Lung (tissue), 12 donors: ENCODE data around the gene BCL2L11. TPM values are rescaled to one million over a fixed set of nuclear protein-coding genes. Genes with fewer than 3 reads are reported as not detected.

ENCODE experiments used
- ATAC-seq: fragments of 200-7000 bp; cut with Tn5 transposase; one replicate; pipeline ENCODE4 v1.9.1; 2020; ENCODE audit warnings: moderate number of reproducible peaks; ENCODE audit not compliant: insufficient read depth, low FRiP score
- DNase-seq, 3 donors: peaks; one replicate each; pipeline ENCODE4 v3.0.0-alpha.2; 2013 to 2017
- H3K27ac ChIP-seq, 2 donors: one replicate each; pipeline ENCODE4 v1.5.1; 2013; ENCODE audit warnings: mild to moderate bottlenecking in 2 of 2, moderate library complexity in 2 of 2, control low read depth in 1 of 2, inconsistent platforms in 1 of 2, low read depth in 1 of 2, low read length in 1 of 2
- H3K27me3 ChIP-seq, 3 donors: one replicate each; pipeline ENCODE4 v1.5.1; 2013; ENCODE audit warnings: low read length in 2 of 3; ENCODE audit not compliant: control insufficient read depth in 3 of 3, insufficient read depth in 3 of 3
- H3K36me3 ChIP-seq, 4 donors: one replicate each; pipeline ENCODE4 v1.5.1; 2013; ENCODE audit warnings: low read length in 4 of 4, mild to moderate bottlenecking in 1 of 4, moderate library complexity in 1 of 4; ENCODE audit not compliant: control insufficient read depth in 4 of 4, insufficient read depth in 4 of 4
- H3K4me1 ChIP-seq, 5 donors: one replicate each; pipeline ENCODE4 v1.5.1; 2013; ENCODE audit warnings: low read length in 5 of 5, mild to moderate bottlenecking in 2 of 5, moderate library complexity in 1 of 5; ENCODE audit not compliant: control insufficient read depth in 5 of 5, insufficient read depth in 5 of 5
- H3K4me3 ChIP-seq: one replicate; pipeline ENCODE4 v1.5.1; 2013; ENCODE audit warnings: mild to moderate bottlenecking, control low read depth, moderate library complexity
- H3K9ac ChIP-seq, 2 donors: one replicate each; pipeline ENCODE4 v1.5.1; 2013; ENCODE audit warnings: low read length in 2 of 2, control low read depth in 1 of 2; ENCODE audit not compliant: insufficient read depth in 1 of 2
- H3K9me3 ChIP-seq, 4 donors: one replicate each; pipeline ENCODE4 v1.5.1; 2013; ENCODE audit warnings: low read length in 3 of 4, mild to moderate bottlenecking in 1 of 4, moderate library complexity in 1 of 4; ENCODE audit not compliant: control insufficient read depth in 4 of 4, insufficient read depth in 3 of 4
- WGBS, 2 donors: extraction: QIAGEN DNeasy Blood & Tissue Kit; methylation state at CpG; one replicate each; pipeline ENCODE4 v1.1.7; 2013; 5-methylcytosine and 5-hydroxymethylcytosine counted together
- polyA plus RNA-seq, 2 donors: library from polyadenylated mRNA; stranded (reverse); fragments of 200-250 nt; gene quantifications; one replicate each; pipeline ENCODE4 v1.2.1, GENCODE V29; 2013
- total RNA-seq, 2 donors: library from RNA; depleted of rRNA in 1 of 2; stranded (reverse); fragments of >200 nt in 1 of 2; gene quantifications; one replicate each; pipeline ENCODE4 v1.2.1, GENCODE V29; 2014 to 2021
- TF ChIP-seq, protein P1 (sequence below): IDR thresholded peaks from 2 replicates; pipeline ENCODE4 v1.5.1; 2012; ENCODE audit warnings: mild to moderate bottlenecking; ENCODE audit errors: control extremely low read depth, extremely low read depth
- donor health status: control.
- donor health status: control.
- donor health status: Bipolar disorder and iron deficiency.
- donor health status: healthy.
- donor health status: DM: yes; HTN: yes; CAD: no.

The BCL2L11 gene
- total and polyA plus RNA-seq, 4 donors, result 3.8 to 24.2 (median 12.6) TPM

DNA sequence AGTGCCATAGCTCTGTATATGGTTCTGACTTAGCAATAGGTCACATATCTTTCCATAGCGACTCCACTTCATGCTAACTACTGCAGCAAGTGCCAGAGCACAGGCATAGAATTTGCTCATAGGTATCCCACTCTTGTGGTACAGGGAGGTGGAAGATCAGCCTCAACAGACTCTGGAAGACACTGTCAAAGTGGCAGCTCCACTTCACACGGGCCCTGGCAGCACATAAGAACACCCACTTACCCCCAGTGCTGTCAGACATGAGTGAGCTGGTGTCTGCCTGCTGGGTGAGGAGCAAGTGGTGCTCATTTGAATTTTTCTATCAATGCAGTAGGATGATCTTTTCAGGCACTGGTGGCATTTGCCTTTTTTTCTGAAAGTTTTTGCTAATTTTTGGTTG, 48.6 kb downstream of the BCL2L11 start:
- ATAC-seq (no peak), DNase-seq (no peak)
- WGBS, 2 donors, result 76 to 82% methylated on average over 2 of the region's 2 CpGs
- Histone ChIP-seq H3K27ac (no peak overlapping the region), H3K4me1 (peaks cover 0 to 11% (median 3%) of the 10 kb centered on the region in 5 donors), H3K9ac (no peak overlapping the region), H3K9me3 (no peaks in the 10 kb centered on the region), H3K4me3 (no peak overlapping the region), H3K27me3 (no peaks in the 10 kb centered on the region), H3K36me3 (peaks cover 0 to 17% (median 12%) of the 10 kb centered on the region in 4 donors)
- TF ChIP-seq, protein P1, sequence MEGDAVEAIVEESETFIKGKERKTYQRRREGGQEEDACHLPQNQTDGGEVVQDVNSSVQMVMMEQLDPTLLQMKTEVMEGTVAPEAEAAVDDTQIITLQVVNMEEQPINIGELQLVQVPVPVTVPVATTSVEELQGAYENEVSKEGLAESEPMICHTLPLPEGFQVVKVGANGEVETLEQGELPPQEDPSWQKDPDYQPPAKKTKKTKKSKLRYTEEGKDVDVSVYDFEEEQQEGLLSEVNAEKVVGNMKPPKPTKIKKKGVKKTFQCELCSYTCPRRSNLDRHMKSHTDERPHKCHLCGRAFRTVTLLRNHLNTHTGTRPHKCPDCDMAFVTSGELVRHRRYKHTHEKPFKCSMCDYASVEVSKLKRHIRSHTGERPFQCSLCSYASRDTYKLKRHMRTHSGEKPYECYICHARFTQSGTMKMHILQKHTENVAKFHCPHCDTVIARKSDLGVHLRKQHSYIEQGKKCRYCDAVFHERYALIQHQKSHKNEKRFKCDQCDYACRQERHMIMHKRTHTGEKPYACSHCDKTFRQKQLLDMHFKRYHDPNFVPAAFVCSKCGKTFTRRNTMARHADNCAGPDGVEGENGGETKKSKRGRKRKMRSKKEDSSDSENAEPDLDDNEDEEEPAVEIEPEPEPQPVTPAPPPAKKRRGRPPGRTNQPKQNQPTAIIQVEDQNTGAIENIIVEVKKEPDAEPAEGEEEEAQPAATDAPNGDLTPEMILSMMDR, result no peak

DNA sequence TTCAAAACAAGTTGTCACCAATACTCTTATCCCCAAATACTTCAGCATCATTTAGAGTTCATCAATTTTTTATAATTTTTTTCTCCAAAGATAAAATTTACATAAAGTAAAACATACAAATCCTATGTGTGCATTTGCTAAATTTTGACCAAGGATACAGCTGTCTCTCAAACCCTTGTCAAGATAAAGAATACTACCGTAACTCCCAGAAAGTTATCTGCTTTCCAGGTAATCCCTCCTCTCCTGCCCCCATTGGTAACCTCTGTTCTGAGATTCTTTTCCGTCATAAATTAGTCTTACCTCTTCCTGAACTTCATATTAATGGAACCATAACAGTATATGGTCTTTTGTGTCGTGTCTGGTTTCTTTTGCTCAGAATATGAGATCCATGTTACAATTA, 49.2 kb downstream of the BCL2L11 start:
- DNase-seq, result no peak
- TF ChIP-seq, protein P1, result no peak
- H3K27ac ChIP-seq, result no peak overlapping the region
- H3K9me3 ChIP-seq, result no peaks in the 10 kb centered on the region
- no peaks in the 10 kb centered on the region for H3K27me3 ChIP-seq
- H3K4me3 ChIP-seq, result no peak overlapping the region
- H3K36me3 ChIP-seq, result peaks cover 0 to 17% (median 11%) of the 10 kb centered on the region in 4 donors
- ATAC-seq, result no peak
- WGBS, 2 donors, result 95% methylated on average over 3 of the region's 3 CpGs
- no peak overlapping the region for H3K9ac ChIP-seq
- peaks cover 0 to 5% (median 3%) of the 10 kb centered on the region in 5 donors for H3K4me1 ChIP-seq

GRCh38 chr2:111171337-111171930, 50.7 kb downstream of the BCL2L11 start:
- Histone ChIP-seq H3K27me3 (no peaks in the 10 kb centered on the region), H3K4me3 (no peak overlapping the region), H3K9me3 (no peaks in the 10 kb centered on the region), H3K4me1 (peaks cover 0 to 3% (median 0%) of the 10 kb centered on the region in 5 donors), H3K36me3 (peaks cover 0 to 13% (median 3%) of the 10 kb centered on the region in 4 donors), H3K27ac (no peak overlapping the region), H3K9ac (no peak overlapping the region)
- WGBS, 2 donors, result 78 to 86% methylated on average over 10 of the region's 10 CpGs
- TF ChIP-seq, protein P1, result no peak
- no peak for DNase-seq
- ATAC-seq, result no peak

- no peak for ATAC-seq
- H3K4me1 ChIP-seq, result peaks cover 0 to 3% (median 0%) of the 10 kb centered on the region in 5 donors
- no peak overlapping the region for H3K9ac ChIP-seq
- no peak overlapping the region for H3K4me3 ChIP-seq
- H3K9me3 ChIP-seq, result no peaks in the 10 kb centered on the region
- 96 to 98% methylated on average over 5 of the region's 5 CpGs for WGBS, 2 donors
- DNase-seq, result no peak
- no peaks in the 10 kb centered on the region for H3K27me3 ChIP-seq
- TF ChIP-seq, protein P1, result no peak
- no peak overlapping the region for H3K27ac ChIP-seq
- peaks cover 0 to 2% (median under 1%) of the 10 kb centered on the region in 4 donors for H3K36me3 ChIP-seq
These were observed 52.0 kb downstream of the BCL2L11 start for GRCh38 chr2:111172666-111173065.
